Epithelial cell of prostate (primary cell): Measurements from ENCODE around the gene ZNF664.

Experiments
- DNase-seq: peaks from one replicate; pipeline ENCODE4 v3.0.0-alpha.2; 2011; ENCODE audit warnings: low read depth, low spot score
- H3K27ac ChIP-seq: fragments of 450-650 bp; 2 replicates; pipeline ENCODE4 v1.5.1; 2017; ENCODE audit warnings: mild to moderate bottlenecking

ZNF664 gene

DNA sequence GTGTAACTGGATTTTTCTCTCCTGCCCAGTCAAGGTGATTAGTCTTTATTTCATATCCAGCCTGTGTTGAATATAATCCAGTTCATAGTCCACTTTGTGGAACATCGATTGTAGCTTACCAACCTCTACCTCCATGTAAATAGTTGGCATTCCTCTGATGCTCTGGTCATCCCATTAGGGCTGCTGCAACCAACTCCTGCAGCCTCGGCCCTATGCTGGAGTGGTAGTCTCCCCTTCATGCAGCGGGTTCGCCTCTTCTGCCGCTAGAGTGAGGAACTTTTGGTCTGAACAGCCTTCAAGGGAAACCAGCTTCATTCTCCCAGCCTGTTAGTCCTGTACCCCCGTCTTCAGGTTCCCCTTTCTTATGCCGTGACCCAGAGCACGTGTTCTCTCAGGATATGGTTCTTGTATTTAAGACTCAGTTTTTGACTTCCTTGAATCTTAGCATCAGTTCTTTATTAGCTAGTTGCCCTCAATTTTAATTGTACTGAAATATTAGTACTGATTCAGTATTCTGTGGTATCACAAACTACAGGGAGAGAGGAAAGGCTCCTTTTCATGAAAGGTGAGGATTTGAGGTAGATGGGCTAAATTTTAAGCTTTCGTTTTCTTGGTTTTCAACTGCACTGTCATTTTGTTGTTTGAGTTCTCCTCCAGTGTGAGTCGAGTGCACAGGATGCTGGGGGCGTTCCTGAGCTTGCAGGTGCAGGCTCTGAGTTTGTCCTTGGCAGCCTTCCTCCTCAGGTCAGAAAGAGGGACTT, 33.2 kb downstream of the ZNF664 start:
- DNase-seq, result no peak
- no peak overlapping the region for H3K27ac ChIP-seq

- no peak for DNase-seq
- H3K27ac ChIP-seq, result no peak overlapping the region
Observed at GRCh38 chr12:124006846-124007713, 34.1 kb downstream of the ZNF664 start.

DNA sequence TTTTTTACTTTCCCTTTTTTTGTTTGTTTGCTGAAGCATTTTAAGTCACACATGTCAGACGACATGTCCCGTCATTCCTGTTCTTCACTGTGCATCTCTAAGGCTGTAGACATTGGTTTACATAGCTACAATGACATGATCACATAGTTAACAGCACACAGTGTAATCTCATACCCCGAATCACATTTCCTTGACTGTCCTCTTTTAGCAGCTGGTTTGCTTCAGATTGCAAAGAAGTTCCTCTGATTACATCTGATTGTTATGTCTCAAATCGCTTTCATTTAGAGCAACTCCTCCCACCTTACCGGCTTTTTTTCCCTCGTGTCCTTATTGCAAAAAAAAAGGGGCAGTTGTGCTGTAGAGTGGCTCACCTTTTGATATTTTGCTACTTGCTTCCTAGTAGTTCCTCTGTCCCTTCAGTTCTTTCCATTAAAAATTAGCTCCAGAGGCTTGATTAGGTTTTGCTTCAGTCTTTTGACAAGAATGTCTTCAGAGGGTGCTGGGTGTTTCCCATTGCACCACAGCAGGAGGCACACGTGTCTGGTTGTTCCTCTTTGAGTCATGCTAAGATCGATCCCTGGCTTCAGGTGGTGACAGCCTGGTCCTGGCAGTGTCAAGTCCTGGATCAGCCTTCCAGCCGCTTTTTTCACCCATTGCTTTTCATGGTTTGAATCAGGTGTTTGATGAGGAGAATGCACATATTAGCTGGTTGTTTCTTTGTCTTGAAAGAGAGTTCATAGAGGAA, 35.0 kb downstream of the ZNF664 start:
- no peak overlapping the region for H3K27ac ChIP-seq
- no peak for DNase-seq

GRCh38 chr12:124008595-124008994, 35.6 kb downstream of the ZNF664 start:
- H3K27ac ChIP-seq, result no peak overlapping the region
- no peak for DNase-seq

GRCh38 chr12:124009781-124010180, 36.8 kb downstream of the ZNF664 start:
- DNase-seq, result no peak
- H3K27ac ChIP-seq, result no peak overlapping the region

GRCh38 chr12:124010687-124011086, 37.7 kb downstream of the ZNF664 start:
- no peak overlapping the region for H3K27ac ChIP-seq
- DNase-seq, result no peak

GRCh38 chr12:124011435-124012115, 38.6 kb downstream of the ZNF664 start:
- no peak for DNase-seq
- no peak overlapping the region for H3K27ac ChIP-seq

DNA sequence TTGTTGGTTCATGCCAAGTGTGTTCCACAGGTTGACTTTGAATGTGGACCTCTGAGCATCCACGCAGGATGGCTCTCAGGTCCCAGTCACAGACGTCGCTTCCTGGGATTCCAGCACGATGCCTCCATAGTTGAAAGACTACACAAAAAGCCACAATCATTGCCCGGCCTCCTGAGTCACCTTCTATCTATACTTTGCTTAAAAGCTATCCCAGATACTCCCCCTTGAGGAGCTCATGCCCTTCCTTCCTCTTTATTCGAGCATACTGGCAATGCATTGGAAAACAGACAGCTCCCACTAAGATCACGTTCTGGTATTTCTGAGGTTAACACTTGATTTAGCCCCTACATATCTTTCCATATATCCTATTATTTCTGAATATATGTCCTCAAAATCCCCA, 40.1 kb downstream of the ZNF664 start:
- no peak for DNase-seq
- H3K27ac ChIP-seq, result no peak overlapping the region

DNA sequence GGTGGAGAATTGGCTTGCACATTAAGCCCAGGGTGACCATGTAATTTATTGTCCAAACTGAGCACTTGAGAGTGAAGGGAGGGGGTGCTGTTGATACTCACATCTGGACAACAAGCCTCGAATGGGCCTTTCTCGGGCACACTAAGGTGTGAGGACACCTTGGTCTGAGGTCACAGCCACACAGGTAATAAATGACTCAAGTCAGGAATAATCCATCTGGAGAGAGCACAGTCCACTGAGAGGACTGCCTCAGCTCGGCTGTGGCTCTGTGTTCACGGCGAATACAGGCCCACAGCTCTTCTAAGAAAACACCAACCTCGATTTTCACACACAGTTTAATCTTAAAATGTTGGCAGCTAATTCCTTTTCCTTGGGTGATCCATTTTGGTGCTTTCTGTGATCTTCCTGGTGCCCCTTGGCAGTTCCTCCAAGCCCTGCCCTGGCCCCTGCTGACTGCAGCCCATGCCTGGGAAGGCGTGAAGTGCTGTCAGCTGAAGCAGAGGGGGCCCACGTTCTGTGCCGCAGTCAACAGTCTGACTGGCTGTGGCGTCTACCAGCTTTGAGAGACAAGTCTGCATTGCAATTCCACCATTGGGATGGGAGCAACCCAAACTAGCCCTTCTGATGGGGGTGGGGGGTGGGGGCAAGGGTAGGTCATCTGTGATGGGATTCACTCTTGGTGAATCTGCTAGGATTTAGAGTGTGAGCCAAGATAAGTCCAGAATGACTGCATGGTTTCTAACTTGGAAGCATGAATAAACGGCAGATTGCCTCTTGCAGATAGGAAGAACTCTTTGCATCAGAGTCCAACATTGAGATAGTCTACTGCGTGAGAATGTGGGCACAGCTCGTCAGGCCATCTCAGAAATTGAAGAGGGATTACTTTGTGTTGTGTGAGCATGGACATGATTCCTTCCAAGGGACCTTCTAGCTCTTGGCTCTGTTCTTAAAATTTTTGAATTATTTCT, 42.8 kb downstream of the ZNF664 start:
- no peak overlapping the region for H3K27ac ChIP-seq
- no peak for DNase-seq

GRCh38 chr12:124017064-124017463, 44.0 kb downstream of the ZNF664 start:
- DNase-seq, result no peak
- H3K27ac ChIP-seq, result no peak overlapping the region

- DNase-seq, result no peak
Observed at GRCh38 chr12:124018539-124018938, 45.5 kb downstream of the ZNF664 start.

GRCh38 chr12:124019115-124019514, 46.1 kb downstream of the ZNF664 start:
- no peak overlapping the region for H3K27ac ChIP-seq
- DNase-seq, result no peak

More at GRCh38 chr12:124018539-124018938, 45.5 kb downstream of the ZNF664 start:
- no peak overlapping the region for H3K27ac ChIP-seq

GRCh38 chr12:124020514-124020949, 47.5 kb downstream of the ZNF664 start:
- DNase-seq, result no peak
- H3K27ac ChIP-seq, result no peak overlapping the region

DNA sequence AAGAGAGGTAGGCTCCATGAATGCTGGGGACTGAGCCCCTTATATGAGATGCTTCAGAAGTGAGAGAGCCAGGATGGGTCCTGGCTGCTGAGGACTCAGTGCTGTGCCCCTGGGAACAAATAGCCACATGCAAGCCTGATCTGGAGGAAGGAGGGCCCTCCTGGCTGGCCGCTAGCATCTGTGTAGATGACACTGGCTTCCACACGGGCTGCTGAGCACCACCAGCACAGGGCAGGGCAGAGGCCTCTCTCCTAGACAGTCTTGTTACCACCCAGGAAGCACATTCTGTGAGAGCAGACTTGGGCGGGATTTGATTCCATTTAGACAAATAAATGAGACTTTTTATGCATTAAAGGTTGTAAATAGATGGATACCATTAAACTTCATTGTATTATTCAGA, 48.0 kb downstream of the ZNF664 start:
- no peak overlapping the region for H3K27ac ChIP-seq
- no peak for DNase-seq

- DNase-seq, result no peak
- H3K27ac ChIP-seq, result no peak overlapping the region
Observed at GRCh38 chr12:124022161-124022560, 49.1 kb downstream of the ZNF664 start.

DNA sequence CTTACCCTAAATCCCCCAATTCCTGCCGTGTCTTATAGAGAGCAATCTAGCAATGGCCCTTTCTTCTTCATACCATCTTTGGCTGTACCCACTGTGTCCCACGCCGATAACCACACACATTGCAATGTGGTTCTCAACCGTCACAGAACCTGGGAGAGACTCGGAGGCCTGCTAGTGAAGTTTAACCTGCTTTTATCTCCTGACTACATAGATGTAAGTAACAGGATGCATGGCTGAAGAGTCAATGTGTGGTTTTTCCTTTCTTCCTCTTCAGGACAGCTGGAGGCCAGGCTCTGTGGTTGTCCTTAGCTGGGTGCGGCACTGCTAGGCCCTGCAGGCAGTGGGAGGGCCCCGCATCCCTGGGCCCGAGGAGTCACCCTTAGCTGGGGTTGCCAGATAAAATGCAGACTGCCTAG, 51.3 kb downstream of the ZNF664 start:
- no peak for DNase-seq
- H3K27ac ChIP-seq, result no peak overlapping the region

DNA sequence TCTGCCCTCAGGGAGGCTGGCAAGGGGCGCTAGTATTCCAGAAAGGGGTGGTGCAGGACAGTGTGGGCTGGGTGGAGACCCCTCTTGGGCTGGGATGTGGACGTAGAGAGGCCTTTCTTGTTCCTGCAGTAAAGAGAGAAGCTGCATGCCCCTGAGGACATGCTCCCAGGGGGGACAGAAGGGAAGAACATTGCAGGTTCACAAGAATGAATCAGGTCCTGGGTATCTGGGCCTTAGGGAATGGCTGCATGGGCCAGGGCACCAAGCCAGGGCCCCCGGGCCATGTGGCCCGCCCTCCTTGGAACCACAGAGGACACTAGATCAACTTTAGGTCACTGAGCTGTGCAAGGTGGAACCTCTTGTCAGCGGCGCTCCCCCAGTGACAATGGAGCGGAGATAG, 51.8 kb downstream of the ZNF664 start:
- no peak for DNase-seq
- H3K27ac ChIP-seq, result no peak overlapping the region

GRCh38 chr12:124025661-124026060, 52.6 kb downstream of the ZNF664 start:
- H3K27ac ChIP-seq, result no peak overlapping the region
- no peak for DNase-seq
